ENCODE data around the gene RHOG.
A peak's percentile ranks its signal among the peaks of the same experiment; 100 is the strongest.
"Not testable (repeated sequence)": the region's sequence is repeated elsewhere in the genome, so short reads cannot be mapped to it uniquely, and the experiment has no call there.

Gene RHOG

DNA sequence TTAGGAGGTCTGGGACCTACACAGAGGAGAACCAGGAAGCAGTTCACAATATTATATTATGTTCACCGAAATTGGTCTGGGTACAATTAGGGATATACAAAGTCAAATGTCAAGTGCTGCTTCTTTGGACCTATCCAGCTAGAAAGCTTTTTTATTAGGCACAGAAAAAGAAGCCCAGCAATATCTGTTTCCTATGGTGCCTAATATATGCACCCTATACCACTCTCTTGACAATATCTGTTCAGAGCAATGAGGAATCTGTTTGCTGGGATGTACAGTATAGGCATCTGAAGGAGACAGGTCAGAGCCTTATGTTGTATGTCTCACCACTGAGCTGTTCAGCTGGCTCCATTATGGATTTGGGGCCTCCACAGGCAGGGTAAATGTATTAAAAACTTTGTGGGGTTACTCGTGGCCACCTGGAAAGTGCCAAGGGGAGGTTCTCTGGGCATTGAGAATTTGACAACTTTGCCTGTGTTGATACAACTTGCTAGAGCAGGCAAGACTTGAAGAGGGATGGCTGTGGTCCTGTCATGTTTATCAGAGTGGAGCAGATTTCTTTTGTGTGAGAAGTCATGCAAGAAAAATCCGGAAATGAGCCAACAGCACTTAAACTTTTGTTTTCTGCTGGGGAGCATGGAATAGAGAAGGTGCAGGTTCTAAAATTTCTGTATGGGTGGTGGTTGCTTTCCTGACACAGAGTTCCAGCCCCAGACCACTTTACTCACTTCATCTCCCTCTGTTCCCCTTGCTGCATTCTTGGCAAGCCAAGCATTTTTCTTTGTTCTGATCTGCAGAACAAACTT lies 24.8 kb upstream of the RHOG start:
- TF ChIP-seq CTCF (conservative IDR thresholded peaks at IDR 0.05; ENCODE audit: low read depth, low read length): no peak
- Histone ChIP-seq H3K4me3 (IDR thresholded peaks at IDR 0.05; ENCODE audit: insufficient read depth, low read depth, low read length) (no peak overlapping the region), H3K27me3 (ENCODE audit: insufficient read depth, low read depth) (no peaks in the 10 kb centered on the region), H3K9ac (no peak overlapping the region), H2AFZ (ENCODE audit: low read depth) (no peak overlapping the region), H3K36me3 (ENCODE audit: insufficient read depth) (no peaks in the 10 kb centered on the region), H4K20me1 (ENCODE audit: insufficient read depth) (no peaks in the 10 kb centered on the region), H3K79me2 (ENCODE audit: insufficient read depth, low read depth) (peaks cover 80% of the 10 kb centered on the region), H3K4me1 (ENCODE audit: low read depth, poor library complexity, severe bottlenecking) (peaks cover 92% of the 10 kb centered on the region), H3K4me2 (peak overlapping the region; percentile 53), H3K27ac (peak overlapping the region; percentile 56; the same call in 1 of the 2 replicates)

DNA sequence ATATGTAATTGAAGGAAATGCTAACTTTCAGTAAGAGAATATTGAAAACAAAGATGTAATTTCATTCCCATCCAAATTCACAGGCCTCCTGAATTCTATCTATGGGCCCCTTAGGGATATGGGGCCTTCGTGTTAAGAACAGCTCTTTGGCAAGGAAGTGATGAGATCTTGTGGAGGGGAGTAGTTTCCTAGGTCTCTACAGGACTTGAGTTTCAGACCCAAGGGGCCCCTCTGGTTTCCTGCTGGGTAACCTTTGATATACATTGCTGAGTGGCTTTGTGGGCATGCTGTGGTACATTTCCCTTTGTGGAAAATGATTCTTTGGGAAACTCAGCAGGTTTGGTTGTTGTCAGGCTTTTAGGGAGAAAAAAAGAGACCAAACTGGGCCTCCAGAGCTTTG lies 20.9 kb upstream of the RHOG start:
- Histone ChIP-seq H3K4me2 (peak overlapping the region; percentile 66), H3K9ac (no peak overlapping the region)
- no peak for TF ChIP-seq CTCF (conservative IDR thresholded peaks at IDR 0.05; ENCODE audit: low read depth, low read length)

DNA sequence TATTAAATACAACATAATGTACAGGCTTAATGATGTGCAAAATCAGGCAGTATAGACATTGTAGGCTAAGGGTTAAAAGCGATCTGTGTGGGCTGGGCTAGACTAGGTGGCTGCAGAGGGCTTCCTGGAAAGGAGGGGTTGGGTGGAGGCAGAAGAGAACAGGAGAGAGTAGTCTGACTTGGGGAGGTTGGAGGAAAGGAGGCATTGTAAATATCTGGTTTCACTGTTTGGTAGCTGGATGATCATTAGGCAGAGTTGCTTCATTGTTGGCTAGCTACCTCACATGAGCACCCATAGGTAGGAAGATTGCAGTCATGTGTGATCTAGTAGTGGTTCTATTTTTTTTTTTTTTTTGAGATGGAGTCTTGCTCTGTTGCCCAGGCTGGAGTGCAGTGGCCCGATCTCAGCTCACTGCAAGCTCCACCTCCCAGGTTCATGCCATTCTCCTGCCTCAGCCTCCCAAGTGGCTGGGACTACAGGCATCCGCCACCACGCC lies 20.2 kb upstream of the RHOG start:
- not testable (repeated sequence) for H3K27ac ChIP-seq; H3K4me3 ChIP-seq (IDR thresholded peaks at IDR 0.05; ENCODE audit: insufficient read depth, low read depth, low read length); H3K27me3 ChIP-seq (ENCODE audit: insufficient read depth, low read depth); H4K20me1 ChIP-seq (ENCODE audit: insufficient read depth); H3K9ac ChIP-seq; H3K36me3 ChIP-seq (ENCODE audit: insufficient read depth); H2AFZ ChIP-seq (ENCODE audit: low read depth)
- H3K4me2 ChIP-seq: peak overlapping the region; percentile 66; the same call in 1 of the 2 replicates
- peaks cover 90% of the 10 kb centered on the region for H3K4me1 ChIP-seq (ENCODE audit: low read depth, poor library complexity, severe bottlenecking)
- H3K79me2 ChIP-seq (ENCODE audit: insufficient read depth, low read depth): peaks cover 98% of the 10 kb centered on the region

More for the DNA sequence above, 20.9 kb upstream of the RHOG start:
- Histone ChIP-seq H2AFZ (ENCODE audit: low read depth) (no peak overlapping the region), H3K27ac (no peak overlapping the region; the same call in 1 of the 2 replicates), H4K20me1 (ENCODE audit: insufficient read depth) (no peaks in the 10 kb centered on the region), H3K36me3 (ENCODE audit: insufficient read depth) (no peaks in the 10 kb centered on the region), H3K27me3 (ENCODE audit: insufficient read depth, low read depth) (no peaks in the 10 kb centered on the region), H3K4me1 (ENCODE audit: low read depth, poor library complexity, severe bottlenecking) (peaks cover 94% of the 10 kb centered on the region), H3K4me3 (IDR thresholded peaks at IDR 0.05; ENCODE audit: insufficient read depth, low read depth, low read length) (no peak overlapping the region), H3K79me2 (ENCODE audit: insufficient read depth, low read depth) (peaks cover 90% of the 10 kb centered on the region)

DNA sequence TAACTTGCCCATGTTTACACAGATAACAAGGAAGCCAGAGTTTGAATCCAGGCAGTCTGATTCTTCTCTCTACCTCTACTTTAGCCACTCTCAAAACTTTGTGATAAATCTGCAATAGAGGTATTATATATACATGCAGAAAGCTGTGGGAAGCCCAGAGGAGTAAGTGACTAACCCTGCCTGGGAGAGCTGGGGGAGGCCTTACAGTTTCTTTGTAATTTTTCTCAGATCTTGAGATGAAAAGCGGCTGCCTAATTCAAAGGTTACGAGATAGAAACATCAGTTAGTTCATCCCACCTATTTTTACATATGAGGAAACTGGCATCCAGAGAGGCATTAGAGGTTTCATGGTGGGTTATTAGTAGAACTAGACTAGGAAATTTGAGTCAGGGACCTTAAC lies 19.6 kb upstream of the RHOG start:
- no peaks in the 10 kb centered on the region for H3K36me3 ChIP-seq (ENCODE audit: insufficient read depth)
- peaks cover 96% of the 10 kb centered on the region for H3K79me2 ChIP-seq (ENCODE audit: insufficient read depth, low read depth)
- H4K20me1 ChIP-seq (ENCODE audit: insufficient read depth): no peaks in the 10 kb centered on the region
- no peaks in the 10 kb centered on the region for H3K27me3 ChIP-seq (ENCODE audit: insufficient read depth, low read depth)
- 0 out of 2 replicates have a peak overlapping the region, but pooled peaks have one; percentile 77 for H3K27ac ChIP-seq
- H2AFZ ChIP-seq (ENCODE audit: low read depth): no peak overlapping the region
- peak overlapping the region; percentile 66 for H3K4me2 ChIP-seq
- H3K4me3 ChIP-seq (IDR thresholded peaks at IDR 0.05; ENCODE audit: insufficient read depth, low read depth, low read length): no peak overlapping the region
- H3K9ac ChIP-seq: no peak overlapping the region
- no peak for TF ChIP-seq CTCF (conservative IDR thresholded peaks at IDR 0.05; ENCODE audit: low read depth, low read length)
- peaks cover 84% of the 10 kb centered on the region for H3K4me1 ChIP-seq (ENCODE audit: low read depth, poor library complexity, severe bottlenecking)

Data from KMS-11 (cell line).